ENCODE data around the gene ATP6V0A1.
A peak's percentile ranks its signal among the peaks of the same experiment; 100 is the strongest.

Gene ATP6V0A1

DNA sequence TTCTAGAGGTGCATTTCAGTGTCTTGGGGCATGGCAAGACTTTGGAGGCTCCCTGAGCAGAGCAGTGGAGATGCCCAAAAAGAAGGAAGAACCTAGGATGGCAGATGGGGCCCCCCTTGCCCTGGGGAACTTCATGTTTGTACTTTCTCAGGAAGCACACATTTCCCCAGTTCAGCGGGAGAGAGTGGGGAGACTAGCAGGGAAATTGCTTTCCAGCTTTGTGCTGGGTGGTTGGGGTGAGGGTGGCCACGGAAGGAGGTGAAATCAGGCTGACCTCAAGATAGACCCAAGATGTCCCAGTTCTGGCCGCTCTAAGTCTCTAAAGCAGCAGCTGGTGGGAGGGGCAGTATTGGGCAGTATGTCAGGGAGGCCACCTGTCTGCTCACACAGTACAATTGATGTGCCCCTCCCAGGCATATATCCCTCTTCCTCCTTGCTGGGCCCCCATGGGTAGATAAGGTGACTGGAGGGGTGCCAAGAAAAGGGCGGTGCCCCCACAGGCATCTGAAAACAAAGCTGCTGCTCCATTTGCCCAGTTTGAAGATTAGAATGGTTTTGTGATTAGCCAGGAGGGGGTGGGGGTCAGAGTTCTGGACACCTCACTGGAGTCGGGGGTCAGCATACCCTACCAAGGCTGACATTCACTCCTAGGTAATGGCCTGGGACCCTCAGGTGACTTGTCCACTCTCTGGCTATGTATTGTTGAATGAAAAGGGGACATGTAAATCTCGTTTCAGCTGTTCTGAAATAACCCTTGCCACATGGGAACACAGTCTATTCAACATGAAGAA is 60.3 kb downstream of the ATP6V0A1 start:
- TF ChIP-seq GATA2 (IDR thresholded peaks at IDR 0.05; ENCODE audit: low read depth, low read length) (no peak), GATA3 (IDR thresholded peaks at IDR 0.05; ENCODE audit: low read depth, low read length) (no peak)

DNA sequence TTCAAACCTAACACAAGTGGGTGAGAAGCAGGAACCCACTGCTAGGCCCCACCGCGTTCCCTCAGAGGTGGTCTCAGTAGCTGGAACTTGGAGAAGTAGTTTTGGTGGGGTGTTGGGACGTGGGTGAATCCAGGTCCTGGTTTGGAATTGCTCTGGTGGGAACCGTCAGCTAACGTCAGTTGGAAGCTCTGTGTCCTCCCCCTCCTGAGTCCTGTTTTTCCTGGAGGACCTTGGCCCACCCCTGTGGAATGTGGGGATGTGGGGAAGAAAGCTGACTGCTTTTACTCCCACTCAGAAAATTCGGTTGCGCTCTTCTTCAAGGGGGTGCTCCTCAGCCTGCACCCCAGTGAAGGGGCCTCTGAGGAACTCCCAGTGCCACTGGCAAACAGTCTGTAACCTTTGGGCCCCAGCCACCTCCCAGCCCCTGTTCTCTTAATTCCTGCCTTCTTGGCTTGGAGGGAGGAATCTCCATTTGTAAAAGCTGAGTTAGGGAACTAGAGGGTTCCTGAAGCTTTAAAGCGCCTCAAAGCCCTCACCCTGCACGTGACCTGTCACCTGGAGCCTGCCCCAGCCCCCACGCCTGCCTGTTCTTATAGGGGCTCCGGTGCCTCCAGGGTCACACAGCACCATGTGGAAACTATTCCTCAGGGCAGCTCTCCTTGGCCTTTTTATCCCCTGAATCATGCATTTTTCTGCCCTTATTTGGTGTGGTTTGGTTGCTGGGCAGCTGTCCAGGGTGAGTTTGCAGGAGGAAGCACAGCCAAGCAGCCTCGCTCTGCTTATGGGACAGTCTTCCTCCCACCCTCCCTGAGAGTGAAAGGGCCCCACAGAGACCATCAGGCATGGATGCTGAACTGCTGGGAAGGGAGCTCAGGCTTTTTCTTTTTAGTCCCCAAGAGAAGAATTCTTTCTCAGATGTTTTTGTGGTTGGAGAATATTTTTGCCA is 61.1 kb downstream of the ATP6V0A1 start:
- TF ChIP-seq GATA2 (IDR thresholded peaks at IDR 0.05; ENCODE audit: low read depth, low read length): no peak
- no peak for TF ChIP-seq GATA3 (IDR thresholded peaks at IDR 0.05; ENCODE audit: low read depth, low read length)

DNA sequence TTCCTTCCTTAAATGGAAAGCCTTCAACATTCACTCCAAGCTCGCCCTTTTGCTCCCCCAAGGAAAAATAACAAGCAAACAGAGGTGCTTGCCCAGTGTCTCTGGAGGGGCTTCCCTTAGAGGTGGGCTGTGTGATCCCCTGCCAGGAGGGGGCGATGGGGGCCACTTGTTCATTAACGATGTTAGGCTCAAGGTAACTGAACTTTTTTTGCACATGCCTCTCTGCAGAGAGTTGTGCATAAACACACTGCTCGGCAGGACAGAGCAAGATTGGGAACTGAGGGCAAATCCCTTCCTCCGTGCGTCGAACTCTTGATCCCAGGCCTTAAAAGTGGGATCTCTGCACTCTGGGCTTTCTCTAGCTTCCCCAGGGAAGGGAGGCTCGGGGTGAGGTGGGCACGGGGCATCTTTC is 61.9 kb downstream of the ATP6V0A1 start:
- TF ChIP-seq GATA2 (IDR thresholded peaks at IDR 0.05; ENCODE audit: low read depth, low read length) (no peak), GATA3 (IDR thresholded peaks at IDR 0.05; ENCODE audit: low read depth, low read length) (no peak)

DNA sequence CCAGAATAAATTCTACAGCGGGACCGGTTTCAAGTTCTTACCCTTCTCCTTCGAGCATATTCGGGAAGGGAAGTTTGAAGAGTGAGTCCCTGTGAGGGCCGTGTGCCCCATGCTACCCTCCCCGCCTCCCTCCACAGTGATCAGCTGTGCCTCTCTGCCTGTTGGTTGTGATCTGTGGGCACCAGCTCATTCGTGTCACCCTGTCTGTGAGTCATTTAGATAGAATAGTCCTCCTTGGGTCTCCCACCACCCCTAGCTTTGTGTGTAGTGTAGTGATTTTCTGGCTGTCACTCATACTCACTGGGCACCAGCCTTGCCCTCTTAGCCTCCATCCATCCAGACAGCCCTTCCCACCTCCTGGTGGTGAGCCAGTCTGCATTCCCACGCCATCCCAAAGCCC is 62.4 kb downstream of the ATP6V0A1 start:
- no peak for TF ChIP-seq GATA3 (IDR thresholded peaks at IDR 0.05; ENCODE audit: low read depth, low read length)
- TF ChIP-seq GATA2 (IDR thresholded peaks at IDR 0.05; ENCODE audit: low read depth, low read length): no peak

DNA sequence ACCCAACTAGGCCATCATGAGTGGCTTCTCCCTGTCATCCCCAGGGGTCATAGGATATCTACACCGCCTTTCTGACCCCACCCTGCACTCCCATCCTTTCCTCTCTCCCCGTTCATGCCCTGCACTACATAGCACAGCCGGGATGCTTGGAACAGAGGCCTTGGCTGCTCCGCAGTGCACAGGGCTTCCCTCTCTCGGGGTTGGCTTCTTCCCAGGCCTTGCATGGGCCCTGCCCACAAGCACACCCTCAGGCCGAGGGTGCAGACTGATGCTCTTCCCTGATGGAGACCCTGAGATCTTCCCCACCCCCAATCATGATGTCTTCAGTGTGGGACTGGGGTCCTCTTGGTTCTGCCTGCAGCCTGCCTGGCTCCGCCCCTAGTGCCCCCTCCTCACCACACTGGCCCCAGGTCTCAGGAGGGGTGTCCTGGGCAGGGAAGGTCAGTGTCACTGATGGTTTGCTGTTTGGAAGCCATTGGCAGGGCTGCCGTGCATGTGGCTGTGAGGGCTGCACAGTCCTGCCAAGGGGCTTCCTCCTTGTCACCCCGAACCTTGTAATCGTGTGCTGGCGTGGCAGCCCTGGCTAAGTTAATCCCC is 63.1 kb downstream of the ATP6V0A1 start:
- no peak for TF ChIP-seq GATA2 (IDR thresholded peaks at IDR 0.05; ENCODE audit: low read depth, low read length)
- TF ChIP-seq GATA3 (IDR thresholded peaks at IDR 0.05; ENCODE audit: low read depth, low read length): no peak

DNA sequence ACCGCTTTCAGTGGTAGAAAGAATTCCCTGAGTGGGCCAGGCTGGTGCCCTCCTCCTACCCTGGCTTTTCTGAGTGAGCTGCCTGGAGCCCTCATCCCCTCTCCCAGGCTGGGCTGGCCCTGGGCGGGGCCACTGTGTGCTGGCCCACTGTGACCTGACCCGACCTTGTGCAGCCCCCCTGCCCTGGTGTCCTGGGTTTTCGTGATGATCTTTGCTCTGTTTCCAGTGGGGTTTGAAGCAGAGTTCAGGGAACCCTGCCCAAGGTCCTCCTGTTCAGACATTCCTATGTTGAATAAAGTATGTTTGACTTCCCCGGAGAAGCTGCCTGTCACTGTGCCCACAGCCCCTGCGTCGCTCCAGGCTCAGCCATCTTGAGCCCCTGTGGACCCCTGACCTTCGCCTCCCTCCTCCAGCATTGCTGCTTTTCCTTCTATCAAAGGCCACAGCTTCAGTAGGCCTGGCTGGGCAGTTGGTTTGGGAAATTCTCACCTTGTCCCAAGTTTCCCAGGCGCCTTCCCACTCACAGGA is 63.6 kb downstream of the ATP6V0A1 start:
- no peak for TF ChIP-seq GATA3 (IDR thresholded peaks at IDR 0.05; ENCODE audit: low read depth, low read length)
- TF ChIP-seq GATA2 (IDR thresholded peaks at IDR 0.05; ENCODE audit: low read depth, low read length): no peak

DNA sequence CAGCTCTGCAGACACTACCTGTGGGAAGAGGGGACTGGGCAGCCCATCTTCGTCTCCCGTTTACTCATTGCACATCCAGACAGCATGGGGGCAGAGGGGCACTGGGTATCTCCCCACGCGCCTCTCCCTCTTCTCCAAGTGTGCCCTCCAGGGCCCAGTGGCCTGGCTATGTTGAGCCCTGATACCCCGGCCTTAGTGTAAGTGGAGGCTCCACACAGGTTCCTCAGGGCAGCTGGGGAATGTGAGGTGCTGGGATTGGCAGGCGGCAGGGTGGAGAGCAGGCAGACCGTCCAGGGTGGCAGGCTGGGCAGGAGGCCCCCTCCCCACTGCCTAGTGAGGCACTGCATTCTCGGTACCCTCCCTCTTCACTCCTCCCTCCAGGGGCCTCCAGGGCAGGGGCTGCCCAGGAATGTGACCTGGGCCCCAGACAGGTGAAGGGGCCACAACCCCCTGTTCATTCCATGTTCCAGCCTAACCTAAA is 64.2 kb downstream of the ATP6V0A1 start:
- TF ChIP-seq GATA3 (IDR thresholded peaks at IDR 0.05; ENCODE audit: low read depth, low read length) (no peak), GATA2 (IDR thresholded peaks at IDR 0.05; ENCODE audit: low read depth, low read length) (no peak)

DNA sequence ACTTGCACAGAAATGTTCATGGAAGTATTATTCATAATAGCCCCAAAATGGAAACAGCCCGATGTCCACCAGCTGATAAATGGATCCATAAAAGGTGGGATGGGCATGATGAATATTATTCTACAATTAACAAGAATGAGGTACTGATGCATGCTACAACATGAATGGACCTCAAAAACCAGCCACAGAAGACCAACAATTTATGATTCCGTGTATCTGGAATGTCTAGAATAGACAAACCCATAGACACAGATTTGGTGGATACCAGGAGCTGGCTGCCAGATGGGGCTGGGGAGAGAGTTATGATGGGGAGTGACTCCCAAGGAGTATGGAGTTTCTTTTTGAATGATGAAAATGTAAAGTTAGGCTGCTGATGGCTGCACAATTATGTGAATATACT is 66.5 kb downstream of the ATP6V0A1 start:
- TF ChIP-seq GATA3 (IDR thresholded peaks at IDR 0.05; ENCODE audit: low read depth, low read length) (no peak), GATA2 (IDR thresholded peaks at IDR 0.05; ENCODE audit: low read depth, low read length) (no peak)

DNA sequence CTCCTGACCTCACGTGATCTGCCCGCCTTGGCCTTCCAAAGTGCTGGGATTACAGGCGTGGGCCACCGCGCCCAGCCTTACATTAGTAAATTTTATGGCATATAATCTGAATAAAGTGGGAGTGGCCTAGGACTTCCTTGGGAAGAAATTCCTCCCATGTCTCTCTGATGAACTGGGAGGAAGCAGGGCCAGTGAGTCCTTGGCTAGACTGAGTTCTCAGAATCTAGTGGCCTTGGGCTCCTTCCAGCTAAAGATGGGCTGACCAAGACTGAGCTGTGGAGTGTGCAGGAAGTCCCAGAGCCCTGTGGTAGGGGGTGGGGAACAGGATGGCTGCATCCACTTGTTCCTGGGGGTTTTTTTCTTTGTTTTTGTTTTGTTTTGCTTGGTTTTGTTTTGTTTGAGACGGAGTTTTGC is 67.4 kb downstream of the ATP6V0A1 start:
- TF ChIP-seq GATA3 (IDR thresholded peaks at IDR 0.05; ENCODE audit: low read depth, low read length): no peak
- TF ChIP-seq GATA2 (IDR thresholded peaks at IDR 0.05; ENCODE audit: low read depth, low read length): no peak

DNA sequence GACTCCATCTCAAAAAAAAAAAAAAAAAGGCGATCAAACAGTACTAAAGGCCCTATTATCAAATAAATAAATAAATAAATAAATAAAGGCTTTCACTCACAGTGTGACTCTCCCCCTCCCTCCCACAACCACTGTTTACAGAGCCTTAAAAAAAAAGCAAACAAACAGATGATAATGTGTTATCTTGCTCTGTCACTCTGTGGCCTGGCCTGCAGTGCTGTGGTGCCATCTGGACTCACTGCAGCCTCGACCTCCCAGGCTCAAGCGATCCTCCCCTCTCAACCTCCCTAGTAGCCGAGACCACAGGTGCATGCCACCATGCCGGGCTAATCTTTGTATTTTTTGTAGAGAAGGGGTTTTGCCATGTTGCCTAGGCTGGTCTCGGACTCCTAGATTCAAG is 69.3 kb downstream of the ATP6V0A1 start:
- TF ChIP-seq GATA3 (IDR thresholded peaks at IDR 0.05; ENCODE audit: low read depth, low read length) (no peak), GATA2 (IDR thresholded peaks at IDR 0.05; ENCODE audit: low read depth, low read length) (no peak)

DNA sequence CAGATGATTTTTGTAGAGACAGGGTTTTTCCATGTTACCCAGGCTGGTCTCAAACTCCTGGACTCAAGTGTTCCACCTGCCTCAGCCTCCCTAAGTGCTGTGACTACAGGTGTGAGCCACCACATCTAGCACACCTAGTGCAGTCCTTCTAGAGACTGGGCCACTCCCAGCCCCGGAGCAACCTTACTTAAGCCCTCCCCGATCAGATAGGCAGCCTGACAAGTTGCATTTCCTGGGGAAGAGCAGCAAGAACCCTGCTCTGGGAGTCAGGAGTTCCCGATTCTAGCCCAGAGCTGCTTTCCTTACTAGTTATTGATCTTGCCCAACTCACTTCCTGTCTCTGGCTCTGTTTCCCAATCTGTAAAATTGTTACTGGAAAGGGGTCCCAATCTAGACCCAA is 70.4 kb downstream of the ATP6V0A1 start:
- no peak for TF ChIP-seq GATA2 (IDR thresholded peaks at IDR 0.05; ENCODE audit: low read depth, low read length)
- no peak for TF ChIP-seq GATA3 (IDR thresholded peaks at IDR 0.05; ENCODE audit: low read depth, low read length)

DNA sequence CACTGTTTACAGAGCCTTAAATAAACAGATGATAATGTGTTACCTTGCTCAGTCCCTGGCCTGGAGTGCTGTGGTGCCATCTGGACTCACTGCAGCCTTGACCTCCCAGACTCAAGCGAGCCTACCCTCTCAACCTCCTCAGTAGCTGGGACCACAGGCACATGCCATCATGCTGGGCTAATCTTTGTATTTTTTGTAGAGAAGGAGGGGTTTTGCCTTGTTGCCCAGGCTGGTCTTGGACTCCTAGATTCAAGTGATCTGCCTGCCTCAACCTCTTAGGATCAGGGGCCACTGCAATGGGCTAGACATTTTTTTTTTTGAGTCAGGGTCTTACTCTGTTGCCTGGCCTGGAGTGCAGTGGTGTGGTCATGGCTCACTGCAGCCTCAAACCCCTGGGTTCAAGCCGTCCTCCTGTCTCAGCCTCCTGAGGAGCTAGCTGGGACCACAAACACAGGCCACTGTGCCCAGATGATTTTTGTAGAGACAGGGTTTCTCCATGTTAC is 72.3 kb downstream of the ATP6V0A1 start:
- TF ChIP-seq GATA3 (IDR thresholded peaks at IDR 0.05; ENCODE audit: low read depth, low read length) (no peak), GATA2 (IDR thresholded peaks at IDR 0.05; ENCODE audit: low read depth, low read length) (no peak)

DNA sequence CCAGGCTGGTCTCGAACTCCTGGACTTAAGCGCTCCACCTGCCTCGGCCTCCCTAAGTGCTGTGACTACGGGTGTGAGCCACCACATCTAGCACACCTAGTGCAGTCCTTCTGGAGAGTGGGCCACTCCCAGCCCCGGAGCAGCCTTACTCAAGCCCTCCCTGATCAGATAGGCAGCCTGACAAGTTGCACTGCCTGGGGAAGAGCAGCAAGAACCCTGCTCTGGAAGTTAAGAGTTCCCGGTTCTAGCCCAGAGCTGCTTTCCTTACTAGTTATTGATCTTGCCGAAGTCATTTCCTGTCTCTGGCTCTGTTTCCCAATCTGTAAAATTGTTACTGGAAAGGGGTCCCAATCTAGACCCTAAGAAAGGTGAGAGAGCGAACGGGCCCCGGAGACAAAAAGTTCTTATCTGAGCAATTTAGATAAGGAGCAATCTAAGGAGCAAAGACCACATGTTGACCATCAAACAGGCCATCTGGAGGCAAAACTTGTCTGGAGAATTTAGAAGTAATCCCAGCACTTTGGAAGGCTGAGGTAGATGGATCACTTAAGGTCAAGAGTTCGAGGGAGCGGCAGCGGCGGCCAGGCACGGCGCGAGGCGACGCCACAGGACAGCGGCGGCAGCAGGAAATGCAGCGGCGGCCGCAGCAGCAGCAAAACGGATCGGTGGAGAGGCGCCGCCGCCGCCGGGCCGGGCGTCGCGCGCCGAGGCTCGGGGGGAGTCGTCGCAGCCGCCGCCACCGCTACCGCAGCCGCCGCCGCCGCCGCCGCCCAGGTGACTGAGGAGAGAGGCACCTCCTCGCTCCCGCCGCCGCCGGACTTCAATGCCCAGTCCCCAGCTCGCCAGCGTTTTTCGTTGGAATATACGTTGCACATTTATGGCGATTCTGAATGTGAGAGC is 73.0 kb downstream of the ATP6V0A1 start:
- no peak for TF ChIP-seq GATA3 (IDR thresholded peaks at IDR 0.05; ENCODE audit: low read depth, low read length)
- TF ChIP-seq GATA2 (IDR thresholded peaks at IDR 0.05; ENCODE audit: low read depth, low read length): peak; percentile 21; the same call in 1 of the 2 replicates

Measured in SH-SY5Y (cell line).